ENCODE measurements around the gene ARSK.

ARSK gene

DNA sequence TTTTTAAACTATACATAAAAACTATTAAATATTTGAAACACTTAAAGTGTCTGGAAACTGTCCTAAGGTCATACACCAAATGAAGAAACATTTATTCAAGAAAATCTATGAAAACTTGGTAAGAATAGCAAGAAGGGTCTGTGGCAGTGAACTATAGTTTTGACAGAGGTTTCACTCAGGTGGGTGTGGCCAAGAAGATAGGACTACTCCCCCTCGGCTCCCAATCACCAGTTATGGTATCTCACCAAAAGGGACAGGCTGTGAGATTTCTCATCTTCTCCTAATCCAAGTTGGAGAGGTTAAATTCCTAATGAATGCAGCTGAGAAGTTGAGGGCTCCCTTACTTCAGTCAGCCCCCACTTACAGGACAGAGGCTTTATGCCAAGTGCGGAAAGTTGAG is 2.9 kb downstream of the ARSK start:
- in situ Hi-C loops (cut with HindIII; ENCODE audit: low pct_ligation_motif_present, low pct_unique_long_range_greater_than_20kb, low sequenced_read_pairs), result no loop called here
- DNase-seq, result no peak

DNA sequence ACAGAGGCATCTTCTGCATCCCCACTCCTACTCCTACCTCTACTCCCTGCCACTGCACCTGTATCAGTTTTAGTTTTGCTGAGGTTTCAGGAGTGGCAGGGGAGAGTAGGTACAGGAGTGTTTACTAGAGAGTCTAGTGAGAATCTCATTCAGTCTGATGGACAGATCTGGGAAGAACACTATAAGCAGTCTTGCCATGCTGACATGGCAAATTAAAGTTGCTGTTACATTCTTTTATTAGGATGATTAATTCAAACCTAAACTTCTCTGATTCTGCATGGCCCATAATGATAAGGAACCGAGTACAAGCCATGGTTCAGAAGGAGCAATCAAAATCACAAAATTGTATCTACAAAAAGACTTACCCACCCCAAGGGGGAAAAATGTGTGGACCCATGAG is 7.4 kb downstream of the ARSK start:
- in situ Hi-C loops (cut with HindIII; ENCODE audit: low pct_ligation_motif_present, low pct_unique_long_range_greater_than_20kb, low sequenced_read_pairs), result no loop called here
- no peak for DNase-seq

DNA sequence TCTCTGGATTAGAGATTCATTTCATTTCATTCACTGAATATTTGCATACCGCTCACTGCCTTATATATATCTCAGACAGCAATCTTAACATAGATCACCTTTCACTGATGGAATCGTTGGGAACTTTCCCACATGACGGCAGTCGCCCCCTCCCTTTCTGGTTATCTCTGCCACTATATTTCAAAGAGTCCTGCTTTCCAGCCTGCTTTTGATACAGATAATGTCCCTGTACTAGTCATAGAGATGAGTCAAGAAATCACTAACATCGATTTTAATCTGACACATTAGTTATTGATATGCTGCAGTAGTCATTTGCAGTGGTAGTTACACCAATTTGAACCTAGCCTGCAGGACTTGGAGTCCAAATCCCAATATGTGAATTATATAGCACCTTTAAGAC is 8.5 kb downstream of the ARSK start:
- in situ Hi-C loops (cut with HindIII; ENCODE audit: low pct_ligation_motif_present, low pct_unique_long_range_greater_than_20kb, low sequenced_read_pairs), result no loop called here
- DNase-seq, result no peak

DNA sequence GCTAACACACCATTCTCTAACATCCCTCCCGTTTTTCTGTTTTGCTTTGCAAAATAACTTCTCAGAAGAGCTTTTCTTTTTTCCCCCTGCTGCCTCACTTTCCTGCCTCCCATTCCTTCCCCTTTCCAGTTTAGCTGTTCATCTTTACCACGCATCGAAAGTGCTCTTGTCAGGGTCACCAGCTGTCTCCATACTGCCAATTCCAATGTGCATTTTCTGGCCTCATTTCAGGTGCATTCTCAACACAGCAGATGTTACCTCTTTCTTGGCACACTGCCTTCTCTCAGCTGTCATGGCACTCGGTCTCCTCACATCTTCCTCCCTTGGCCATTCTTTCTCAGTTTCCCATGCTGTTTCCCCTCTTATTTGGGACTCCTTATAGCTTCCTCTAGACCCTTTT is 9.5 kb downstream of the ARSK start:
- in situ Hi-C loops (cut with HindIII; ENCODE audit: low pct_ligation_motif_present, low pct_unique_long_range_greater_than_20kb, low sequenced_read_pairs), result no loop called here
- DNase-seq, result no peak

DNA sequence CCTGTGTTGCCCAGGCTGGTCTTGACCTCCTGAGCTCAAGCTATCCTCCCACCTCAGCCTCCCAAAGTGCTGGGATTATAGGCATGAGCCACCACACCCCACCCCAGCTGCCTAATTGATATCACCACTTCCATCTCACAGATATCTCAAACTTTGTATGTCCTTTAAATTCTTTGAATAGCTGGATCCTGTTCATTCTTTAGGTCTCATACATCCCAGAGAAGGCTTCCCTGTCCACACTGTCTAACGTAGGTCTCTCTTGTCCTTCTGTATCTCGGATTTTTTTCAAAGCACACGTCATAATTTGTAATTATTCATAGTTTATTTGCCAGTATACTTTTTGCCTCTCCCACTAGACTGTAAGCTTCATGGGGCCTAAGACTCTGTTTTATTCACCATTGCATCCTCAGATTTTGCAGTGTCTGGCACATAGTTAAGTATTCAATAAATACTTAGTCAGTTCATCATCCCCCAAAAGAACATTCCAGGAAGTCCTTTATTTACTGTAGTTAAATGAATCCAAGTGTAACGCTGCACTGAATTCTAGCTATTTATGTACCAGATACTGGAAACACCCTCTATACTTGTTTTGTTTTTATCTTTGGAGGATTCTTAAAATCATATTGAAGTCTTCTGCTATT is 10.5 kb downstream of the ARSK start:
- DNase-seq, result no peak
- in situ Hi-C loops (cut with HindIII; ENCODE audit: low pct_ligation_motif_present, low pct_unique_long_range_greater_than_20kb, low sequenced_read_pairs), result no loop called here

DNA sequence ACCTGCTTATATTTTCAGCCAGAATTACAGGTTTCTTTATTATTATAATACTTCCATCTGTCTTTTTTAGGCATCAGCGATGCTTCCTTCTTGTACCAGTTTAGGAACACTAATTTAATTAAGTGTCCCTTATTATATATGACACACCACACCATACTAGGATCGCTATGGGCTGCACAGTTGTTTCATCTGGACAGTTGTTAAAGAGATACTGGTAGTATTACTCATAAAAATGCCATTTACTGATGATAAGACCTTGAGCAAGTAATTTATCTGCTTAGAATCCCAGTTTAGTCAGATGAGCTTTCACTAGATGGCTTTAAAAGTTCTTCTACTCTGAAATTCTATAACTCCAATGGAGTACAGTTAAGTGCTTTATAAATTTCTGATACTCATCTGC is 17.1 kb downstream of the ARSK start:
- DNase-seq, result no peak
- in situ Hi-C loops (cut with HindIII; ENCODE audit: low pct_ligation_motif_present, low pct_unique_long_range_greater_than_20kb, low sequenced_read_pairs), result no loop called here

DNA sequence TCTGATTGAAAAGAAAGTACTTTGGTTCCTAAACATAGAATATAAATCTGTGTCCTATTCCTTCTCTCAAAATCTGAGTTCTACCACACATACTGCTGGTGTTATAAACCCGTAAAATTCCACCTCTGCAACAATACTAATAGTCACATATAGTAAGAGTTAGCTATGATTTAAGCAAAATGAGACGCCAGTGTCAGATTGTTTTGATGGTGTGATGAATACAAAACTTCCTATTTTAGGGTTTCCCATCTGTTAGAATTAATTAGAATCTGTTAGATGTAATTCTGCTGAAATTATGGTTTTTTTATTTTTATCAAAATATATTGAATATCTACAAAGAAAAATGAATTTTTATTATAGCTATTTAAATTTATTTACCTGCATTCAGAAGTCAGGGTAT is 26.7 kb downstream of the ARSK start:
- in situ Hi-C loops (cut with HindIII; ENCODE audit: low pct_ligation_motif_present, low pct_unique_long_range_greater_than_20kb, low sequenced_read_pairs), result no loop called here

DNA sequence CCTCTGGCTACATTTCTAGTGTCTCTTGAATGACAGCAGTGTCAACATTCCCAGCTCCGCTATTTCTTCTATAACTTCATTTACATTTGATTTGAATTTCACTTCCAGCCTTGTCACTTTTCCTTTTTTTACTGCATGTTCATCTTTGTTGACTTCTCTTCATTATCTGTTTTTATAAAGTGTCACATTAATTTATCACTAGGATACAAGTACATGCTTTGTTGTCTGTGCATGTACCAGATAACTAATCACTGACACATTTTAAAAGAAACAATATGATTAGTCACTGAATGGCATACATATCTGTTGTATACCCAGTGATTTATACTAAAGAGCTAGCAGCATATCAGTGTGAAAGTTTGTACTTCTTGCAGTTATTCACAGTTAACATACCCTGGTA is 29.1 kb downstream of the ARSK start:
- DNase-seq, result no peak
- in situ Hi-C loops (cut with HindIII; ENCODE audit: low pct_ligation_motif_present, low pct_unique_long_range_greater_than_20kb, low sequenced_read_pairs), result no loop called here

More for the DNA sequence above, 26.7 kb downstream of the ARSK start:
- no peak for DNase-seq

DNA sequence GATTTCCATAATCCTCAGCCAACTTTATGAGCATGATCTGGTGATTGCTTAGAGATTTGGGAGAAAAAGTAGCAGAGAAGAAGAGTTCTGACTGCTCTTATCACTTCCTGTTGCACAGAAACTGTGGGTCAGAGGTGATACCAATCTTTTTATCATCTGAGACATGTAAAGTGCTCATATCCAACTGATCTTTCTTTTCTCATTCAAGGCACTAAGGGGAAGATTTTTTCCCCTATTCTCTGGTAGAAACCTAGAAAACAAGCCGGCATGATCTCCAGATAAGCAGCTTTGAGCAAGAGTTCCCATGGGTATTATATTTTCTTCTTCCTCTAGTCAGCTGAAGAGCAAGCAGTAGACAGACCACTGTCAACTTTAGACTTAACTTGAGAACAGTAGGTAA is 36.0 kb downstream of the ARSK start:
- no peak for DNase-seq
- in situ Hi-C loops (cut with HindIII; ENCODE audit: low pct_ligation_motif_present, low pct_unique_long_range_greater_than_20kb, low sequenced_read_pairs), result no loop called here

DNA sequence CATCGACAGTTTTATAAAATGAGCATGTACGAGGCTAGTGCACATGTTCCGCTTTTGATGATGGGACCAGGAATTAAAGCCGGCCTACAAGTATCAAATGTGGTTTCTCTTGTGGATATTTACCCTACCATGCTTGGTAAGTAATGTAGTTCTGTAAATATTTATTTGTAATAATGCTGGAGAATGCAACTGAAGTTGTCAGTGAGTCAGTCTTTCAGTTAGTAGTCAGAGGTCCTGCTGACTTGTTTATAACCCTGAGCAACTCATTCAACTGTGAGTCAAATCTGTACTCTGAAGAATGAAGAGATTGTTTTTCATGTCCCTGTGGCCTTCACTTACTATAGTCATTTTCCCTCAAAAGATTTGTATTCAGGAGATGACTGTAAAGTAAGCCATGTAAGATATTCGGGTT is 36.6 kb downstream of the ARSK start:
- no peak for DNase-seq
- in situ Hi-C loops (cut with HindIII; ENCODE audit: low pct_ligation_motif_present, low pct_unique_long_range_greater_than_20kb, low sequenced_read_pairs), result no loop called here

DNA sequence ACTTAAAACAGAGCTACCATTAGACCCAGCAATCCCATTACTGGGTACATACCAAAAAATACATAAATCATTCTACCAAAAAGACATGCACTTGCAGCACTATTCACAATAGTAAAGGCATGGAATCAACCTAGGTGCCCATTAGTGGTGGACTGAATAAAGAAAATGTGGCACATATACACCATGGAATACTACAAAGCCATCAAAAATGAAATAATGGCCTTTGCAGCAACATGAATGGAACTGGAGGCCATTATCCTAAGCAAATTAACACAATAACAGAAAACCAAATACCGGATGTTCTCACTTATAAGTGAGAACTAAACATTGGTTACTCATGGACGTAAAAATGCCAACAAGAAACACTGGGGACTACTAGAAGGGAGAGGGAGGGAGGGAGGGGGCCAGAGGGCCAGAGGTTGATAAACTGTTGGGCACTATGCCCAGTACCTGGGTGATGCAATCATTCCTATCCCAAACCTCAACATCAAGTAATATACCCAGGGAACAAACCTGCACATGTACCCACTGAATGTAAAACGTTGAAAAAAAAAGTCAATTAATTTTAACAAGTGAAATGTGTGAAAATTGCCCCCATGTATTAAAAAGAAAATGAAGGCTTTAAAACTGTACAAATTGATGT is 40.5 kb downstream of the ARSK start:
- DNase-seq, result no peak
- in situ Hi-C loops (cut with HindIII; ENCODE audit: low pct_ligation_motif_present, low pct_unique_long_range_greater_than_20kb, low sequenced_read_pairs), result no loop called here

DNA sequence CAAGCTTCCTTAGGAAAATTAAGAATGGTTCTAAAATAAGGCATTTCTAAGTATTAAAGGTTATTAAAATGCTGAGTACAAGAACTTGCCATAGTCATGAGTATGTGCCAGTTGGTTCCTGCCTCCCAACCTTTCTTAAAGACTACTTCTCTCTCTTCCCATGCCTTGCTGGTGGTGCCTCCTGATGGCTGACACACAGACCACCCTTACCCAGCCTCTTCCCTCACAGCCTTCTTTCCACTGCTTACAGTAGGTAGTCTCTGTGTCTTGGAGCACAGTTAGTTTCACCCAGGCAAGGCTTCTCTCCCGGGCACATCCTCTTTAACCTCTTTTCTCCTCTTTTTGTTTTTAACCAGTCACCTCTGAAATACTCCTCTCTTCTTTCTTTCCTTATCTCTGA is 44.4 kb downstream of the ARSK start:
- no peak for DNase-seq
- in situ Hi-C loops (cut with HindIII; ENCODE audit: low pct_ligation_motif_present, low pct_unique_long_range_greater_than_20kb, low sequenced_read_pairs), result no loop called here

DNA sequence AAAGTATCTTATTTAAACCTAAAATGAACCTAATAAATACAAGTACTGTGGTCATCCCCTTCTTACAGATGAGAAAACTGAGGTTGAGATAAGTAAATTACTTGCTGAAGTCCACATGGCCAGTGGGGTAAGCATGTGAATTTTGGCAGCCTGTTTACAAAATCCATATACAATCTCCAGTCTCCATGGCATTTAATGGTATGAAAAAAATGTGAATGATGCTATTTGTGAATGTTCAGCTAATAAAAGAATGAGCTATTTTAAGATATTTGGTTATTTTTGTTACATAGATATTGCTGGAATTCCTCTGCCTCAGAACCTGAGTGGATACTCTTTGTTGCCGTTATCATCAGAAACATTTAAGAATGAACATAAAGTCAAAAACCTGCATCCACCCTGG is 45.7 kb downstream of the ARSK start:
- in situ Hi-C loops (cut with HindIII; ENCODE audit: low pct_ligation_motif_present, low pct_unique_long_range_greater_than_20kb, low sequenced_read_pairs), result no loop called here
- no peak for DNase-seq

DNA sequence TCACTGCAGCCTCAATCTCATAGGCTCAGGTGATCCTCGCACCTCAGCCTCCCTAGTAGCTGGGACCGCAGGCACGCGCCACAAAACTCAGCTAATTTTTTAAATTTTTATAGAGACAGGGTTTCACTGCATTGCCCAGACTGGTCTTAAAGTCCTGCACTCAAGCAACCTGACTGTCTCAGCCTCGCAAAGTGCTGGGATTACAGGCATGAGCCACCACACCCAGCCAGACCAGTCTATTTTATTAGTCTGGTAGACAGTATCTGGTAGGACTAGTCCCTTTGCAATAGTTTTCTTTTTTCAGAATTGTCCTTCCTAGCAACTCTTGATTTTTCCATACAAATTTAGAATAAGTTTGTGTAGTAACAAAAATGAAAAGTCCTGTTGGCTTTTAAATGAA is 50.9 kb downstream of the ARSK start:
- no peak for DNase-seq
- in situ Hi-C loops (cut with HindIII; ENCODE audit: low pct_ligation_motif_present, low pct_unique_long_range_greater_than_20kb, low sequenced_read_pairs), result no loop called here

DNA sequence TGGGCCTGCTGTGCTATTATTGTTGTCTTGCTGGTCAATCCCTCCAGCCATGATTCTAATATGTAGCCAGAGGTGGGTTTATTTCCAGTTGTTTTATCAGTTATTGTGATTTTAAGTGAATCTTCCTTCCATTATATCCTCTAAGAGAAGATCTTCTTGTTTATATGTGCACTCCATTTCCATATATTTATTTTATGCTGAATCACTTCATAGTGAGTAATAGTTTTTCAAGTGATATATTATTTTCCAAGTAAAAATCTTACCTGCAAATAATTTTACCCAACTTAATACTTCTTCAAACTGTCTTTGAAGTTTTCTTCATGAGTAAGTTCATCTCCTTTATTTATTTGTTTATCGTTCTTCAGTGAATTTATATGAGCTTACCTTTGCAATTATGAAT is 51.5 kb downstream of the ARSK start:
- DNase-seq, result no peak
- in situ Hi-C loops (cut with HindIII; ENCODE audit: low pct_ligation_motif_present, low pct_unique_long_range_greater_than_20kb, low sequenced_read_pairs), result no loop called here

DNA sequence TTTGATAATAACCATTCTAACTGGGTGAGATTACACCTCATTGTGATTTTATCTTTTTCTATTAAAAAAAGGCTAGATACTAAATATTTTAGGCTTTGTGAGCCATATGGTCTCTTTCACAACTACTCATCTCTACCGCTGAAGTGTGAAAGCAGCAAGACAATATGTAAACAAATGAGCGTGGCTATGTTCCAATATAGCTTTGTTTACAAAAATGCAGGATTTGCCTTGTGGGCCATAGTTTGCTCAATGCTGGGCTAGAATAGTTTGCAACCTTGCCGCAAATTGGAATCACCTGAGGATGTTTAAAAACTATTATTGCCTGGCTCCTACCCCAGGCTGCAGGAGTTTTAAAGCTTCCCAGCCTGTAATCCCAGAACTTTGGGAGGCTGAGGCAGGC is 54.8 kb downstream of the ARSK start:
- in situ Hi-C loops (cut with HindIII; ENCODE audit: low pct_ligation_motif_present, low pct_unique_long_range_greater_than_20kb, low sequenced_read_pairs), result no loop called here
- DNase-seq, result no peak

DNA sequence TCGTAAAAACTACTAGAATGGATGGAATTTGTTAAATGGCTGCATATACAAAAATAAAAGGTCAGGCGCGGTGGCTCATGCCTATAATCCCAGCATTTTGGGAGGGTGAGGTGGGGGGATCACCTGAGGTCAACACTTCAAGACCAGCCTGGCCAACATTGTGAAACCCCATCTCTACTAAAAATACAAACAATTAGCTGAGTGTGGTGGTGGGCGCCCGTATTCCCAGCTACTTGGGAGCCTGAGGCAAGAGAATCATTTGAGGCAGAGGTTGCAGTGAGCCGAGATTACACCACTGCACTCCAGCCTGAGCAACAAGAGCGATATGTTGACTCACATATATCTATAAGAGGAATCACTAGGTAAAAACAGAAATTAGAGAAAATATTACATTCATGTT is 55.6 kb downstream of the ARSK start:
- no peak for DNase-seq
- in situ Hi-C loops (cut with HindIII; ENCODE audit: low pct_ligation_motif_present, low pct_unique_long_range_greater_than_20kb, low sequenced_read_pairs), result no loop called here

DNA sequence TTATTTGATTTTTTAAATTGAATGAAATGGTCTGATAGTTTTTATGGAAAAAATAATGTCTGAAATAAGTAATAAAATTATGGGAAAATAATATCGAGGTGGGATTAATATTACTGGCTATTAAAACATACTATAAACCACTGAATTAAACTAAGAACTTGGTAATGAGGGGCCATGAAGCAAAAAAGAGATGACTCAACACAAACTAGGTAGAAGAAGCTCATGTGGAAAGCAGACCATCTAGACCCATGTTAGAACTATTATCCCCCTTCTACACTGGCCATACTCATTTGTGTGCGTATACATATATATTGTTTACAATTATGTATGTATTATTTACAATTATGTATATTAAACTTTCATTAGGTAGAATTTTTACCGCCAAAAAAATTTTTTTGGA is 56.5 kb downstream of the ARSK start:
- in situ Hi-C loops (cut with HindIII; ENCODE audit: low pct_ligation_motif_present, low pct_unique_long_range_greater_than_20kb, low sequenced_read_pairs), result no loop called here
- DNase-seq, result no peak

DNA sequence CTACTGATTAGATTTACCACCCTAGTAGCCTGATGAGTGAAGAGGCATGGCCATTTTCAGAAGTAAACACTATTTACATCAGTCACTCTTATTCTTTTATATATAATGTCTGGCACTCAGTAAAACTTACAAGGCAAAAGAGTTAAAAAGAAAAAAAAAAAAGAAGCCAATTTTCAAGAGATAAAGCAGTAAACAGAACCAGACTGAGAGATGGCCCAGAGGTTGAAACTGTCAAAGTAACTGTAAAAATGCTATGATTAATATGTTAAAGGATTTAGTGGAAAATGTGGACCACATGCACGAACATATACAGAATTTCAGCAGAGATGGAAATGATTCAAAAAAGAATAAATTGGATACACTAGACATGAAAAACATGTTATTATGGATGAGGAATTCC is 58.6 kb downstream of the ARSK start:
- in situ Hi-C loops (cut with HindIII; ENCODE audit: low pct_ligation_motif_present, low pct_unique_long_range_greater_than_20kb, low sequenced_read_pairs), result no loop called here
- DNase-seq, result no peak

DNA sequence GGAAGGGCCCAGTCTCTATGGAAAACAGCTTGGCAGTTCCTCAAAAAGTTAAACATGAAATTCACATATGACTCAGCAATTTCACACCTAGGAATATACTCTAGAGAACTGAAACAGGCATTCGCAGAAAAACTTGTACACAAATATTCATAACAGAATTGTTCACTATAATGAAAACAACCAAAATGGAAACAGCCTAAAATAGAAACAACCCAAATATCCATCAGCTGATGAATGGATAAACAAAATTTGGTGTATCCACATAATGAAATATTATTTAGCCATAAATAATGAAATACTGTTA is 60.2 kb downstream of the ARSK start:
- no peak for DNase-seq
- in situ Hi-C loops (cut with HindIII; ENCODE audit: low pct_ligation_motif_present, low pct_unique_long_range_greater_than_20kb, low sequenced_read_pairs), result no loop called here

DNA sequence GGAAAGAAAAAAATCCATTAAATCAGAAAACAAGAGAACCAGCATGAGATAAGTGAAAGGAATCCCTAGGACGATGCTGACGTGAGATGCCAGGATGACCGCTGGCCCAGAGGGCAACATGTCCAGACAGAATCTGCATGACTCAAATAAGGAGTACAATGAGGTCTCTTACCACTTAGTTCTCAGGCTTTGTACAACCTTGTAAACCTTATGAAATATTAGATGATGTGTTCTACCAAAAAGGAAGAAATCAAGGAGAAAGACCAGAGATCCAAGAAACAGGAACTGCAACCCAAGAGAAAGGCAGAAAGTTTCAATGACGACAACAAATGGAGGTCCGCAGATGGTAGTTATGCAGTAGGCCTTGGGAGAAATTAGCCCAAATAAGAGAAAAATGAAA is 62.2 kb downstream of the ARSK start:
- in situ Hi-C loops (cut with HindIII; ENCODE audit: low pct_ligation_motif_present, low pct_unique_long_range_greater_than_20kb, low sequenced_read_pairs), result no loop called here
- no peak for DNase-seq
